Fibroblast of skin of left quadriceps (primary cell): Measurements from ENCODE around the gene REXO5.
A peak's percentile ranks its signal among the peaks of the same experiment; 100 is the strongest.

Source experiments
- DNase-seq, 2 experiments: peaks; one replicate each; pipeline ENCODE4 v3.0.0-alpha.2; 2013; ENCODE audit warnings: low read depth in 2 of 2

Gene REXO5

GRCh38 chr16:20871941-20872815 lies 65.9 kb downstream of the REXO5 start:
- DNase-seq, result no peak

DNA sequence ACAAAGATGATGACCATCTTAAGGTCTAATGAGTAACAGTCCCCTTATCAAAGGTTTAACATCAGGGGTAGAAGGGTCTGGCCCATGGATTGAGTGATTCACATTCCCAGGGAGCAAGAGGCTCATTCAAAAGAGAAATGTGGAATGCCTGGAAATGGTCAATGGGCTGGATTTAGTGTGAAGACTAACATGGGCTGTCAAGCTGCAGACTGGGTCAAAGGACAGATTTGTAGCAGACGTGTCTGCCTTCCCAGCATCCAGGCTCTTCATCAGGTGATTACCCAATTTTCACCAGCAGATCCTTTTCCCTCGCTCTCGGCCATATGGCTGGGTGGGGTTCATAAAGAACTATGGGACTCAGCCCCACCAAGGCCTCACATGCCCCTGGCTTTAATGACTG lies 67.0 kb downstream of the REXO5 start:
- DNase-seq, result no peak

GRCh38 chr16:20874088-20874581 lies 67.8 kb downstream of the REXO5 start:
- peak in 1 of 2 experiments; percentile 16 for DNase-seq

DNA sequence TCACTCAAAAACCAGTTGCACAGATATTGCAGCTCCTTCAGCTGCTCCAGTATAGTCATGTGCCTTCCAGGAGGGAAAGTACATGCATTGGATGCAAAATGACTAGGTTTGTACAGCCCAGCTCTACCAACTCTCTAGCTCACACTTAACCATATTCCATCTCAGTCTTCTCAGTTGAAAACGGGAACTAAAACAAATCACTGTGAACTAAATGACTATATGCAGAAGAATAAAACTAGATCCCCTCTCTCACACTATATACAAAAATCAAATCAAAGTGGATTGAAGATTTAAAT lies 69.0 kb downstream of the REXO5 start:
- no peak for DNase-seq

- DNase-seq, result no peak
Measured at GRCh38 chr16:20878682-20879147, 72.4 kb downstream of the REXO5 start.

- DNase-seq, result peak in 1 of 2 experiments; percentile 24
Measured at GRCh38 chr16:20879175-20880040, 73.1 kb downstream of the REXO5 start.

GRCh38 chr16:20880867-20881502 lies 74.7 kb downstream of the REXO5 start:
- no peak for DNase-seq

DNA sequence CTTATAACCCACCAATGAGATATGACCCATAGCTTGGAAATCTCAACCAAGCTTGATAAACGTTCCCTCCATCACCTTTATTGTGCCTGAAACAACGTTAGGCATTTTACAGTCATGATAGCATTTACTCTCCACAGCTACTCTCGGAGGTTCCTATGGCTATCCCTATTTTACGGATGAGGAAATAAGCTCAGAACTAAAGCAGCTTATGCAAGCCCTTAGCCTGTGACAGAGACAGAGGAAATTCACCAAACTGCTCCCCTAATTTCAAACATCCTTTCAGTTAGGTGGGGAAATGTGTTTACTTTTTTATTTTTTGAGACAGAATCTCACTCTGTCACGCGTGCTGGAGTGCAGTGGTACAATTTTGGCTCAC lies 75.2 kb downstream of the REXO5 start:
- no peak for DNase-seq

GRCh38 chr16:20883554-20884239 lies 77.4 kb downstream of the REXO5 start:
- DNase-seq, result no peak

- peak; percentile 68 to 71 for DNase-seq
Measured at GRCh38 chr16:20884240-20884556, 77.9 kb downstream of the REXO5 start.

DNA sequence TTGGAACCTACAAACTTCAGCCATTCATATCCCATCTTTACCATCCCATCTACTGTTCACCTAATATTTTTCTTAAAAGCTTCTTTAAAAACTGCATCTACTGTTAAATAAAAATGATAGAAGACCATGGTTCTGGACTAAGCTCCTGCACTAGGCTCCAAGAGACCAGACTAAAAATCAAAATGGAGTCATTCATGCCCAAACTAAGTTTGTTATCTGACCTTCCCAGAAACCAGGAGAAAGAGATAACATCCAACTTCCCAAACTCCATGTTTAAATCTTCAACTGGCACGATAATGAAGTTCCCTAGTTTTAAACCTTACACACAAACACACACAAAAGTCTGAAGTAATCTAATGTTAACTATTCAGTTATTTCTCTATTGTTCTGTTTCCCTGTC lies 80.0 kb downstream of the REXO5 start:
- DNase-seq, result no peak

DNA sequence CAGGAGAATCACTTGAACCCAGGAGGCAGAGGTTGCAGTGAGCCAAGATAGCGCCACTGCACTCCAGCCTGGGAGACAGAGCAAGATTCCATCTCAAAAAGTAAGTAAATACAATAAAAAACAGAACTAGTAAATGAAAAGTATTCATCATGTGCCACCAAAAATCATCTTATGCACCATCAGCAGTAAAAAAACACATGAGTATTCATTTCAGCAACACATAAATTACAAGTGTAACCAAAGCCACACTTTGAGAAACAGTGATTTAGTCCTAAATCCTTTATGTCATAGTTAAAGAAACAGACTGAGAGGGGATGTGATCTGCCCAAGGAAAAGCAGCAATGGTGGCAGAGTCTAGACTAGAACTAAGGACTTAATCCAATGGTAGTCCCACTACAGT lies 80.9 kb downstream of the REXO5 start:
- DNase-seq, result no peak

GRCh38 chr16:20889625-20890275 lies 83.4 kb downstream of the REXO5 start:
- no peak for DNase-seq

DNA sequence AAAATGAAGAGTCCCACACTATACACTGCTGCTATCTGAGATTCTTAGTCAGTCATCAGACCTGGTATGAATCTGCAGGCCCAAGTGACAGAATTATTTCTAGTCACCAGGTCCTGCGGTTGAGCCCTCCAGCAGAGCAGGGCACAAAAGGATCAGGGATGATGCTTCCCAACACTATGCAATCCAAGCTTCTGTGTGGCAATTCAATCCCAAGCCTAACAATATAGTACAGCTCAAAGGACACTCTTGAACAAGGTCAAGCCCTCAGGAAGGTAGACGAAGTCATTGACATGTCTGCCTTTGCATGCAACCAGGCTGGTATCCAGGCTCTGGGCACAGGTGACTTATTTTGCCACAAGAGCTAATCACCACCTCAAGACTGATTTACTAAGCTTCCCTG lies 88.1 kb downstream of the REXO5 start:
- no peak for DNase-seq

GRCh38 chr16:20897253-20897897 lies 91.0 kb downstream of the REXO5 start:
- no peak for DNase-seq

- no peak for DNase-seq
Measured at GRCh38 chr16:20897922-20898321, 91.6 kb downstream of the REXO5 start.

- DNase-seq, result peak; percentile 72 to 75
Measured at GRCh38 chr16:20899071-20899470, 92.7 kb downstream of the REXO5 start.
